ENCODE measurements around the gene EFCAB12. TPM values are rescaled to one million over a fixed set of nuclear protein-coding genes. Genes with fewer than 3 reads are reported as not detected.
"Not testable (repeated sequence)": the region's sequence is repeated elsewhere in the genome, so short reads cannot be mapped to it uniquely, and the experiment has no call there.

EFCAB12 gene
- total RNA-seq, 2 experiments from 2014 or later: 0.56 to 1.4 TPM

- H3K36me3 Mint-ChIP-seq: no peaks in the 10 kb centered on the region
- no peak overlapping the region for H3K4me3 Mint-ChIP-seq
These were observed 15.8 kb downstream of the EFCAB12 start for GRCh38 chr3:129412542-129413198.

GRCh38 chr3:129410971-129411370 lies 17.5 kb downstream of the EFCAB12 start:
- Mint-ChIP-seq H3K27ac (no peak overlapping the region), H3K9me3 (ENCODE audit: low read depth) (no peaks in the 10 kb centered on the region), H3K4me3 (no peak overlapping the region), H3K4me1 (peaks cover 6% of the 10 kb centered on the region), H3K27me3 (peaks cover 5% of the 10 kb centered on the region), H3K36me3 (no peaks in the 10 kb centered on the region)
- DNase-seq: no peak
- CTCF ChIA-PET: interaction anchor here (1.0 kb wide), 2 partner anchors 11 to 441 kb away, joined by 3 read pairs; no protein-coding TSS in a partner anchor
- no peak for ATAC-seq

More at GRCh38 chr3:129412542-129413198, 15.8 kb downstream of the EFCAB12 start:
- H3K4me1 Mint-ChIP-seq: peaks cover 6% of the 10 kb centered on the region
- no peaks in the 10 kb centered on the region for H3K9me3 Mint-ChIP-seq (ENCODE audit: low read depth)
- no peak overlapping the region for H3K27ac Mint-ChIP-seq
- ATAC-seq: no peak
- DNase-seq: no peak
- CTCF ChIA-PET: interaction anchor here (2.0 kb wide), 1 partner anchor 13 kb away, joined by 8 read pairs; no protein-coding TSS in a partner anchor
- H3K27me3 Mint-ChIP-seq: peaks cover 5% of the 10 kb centered on the region

DNA sequence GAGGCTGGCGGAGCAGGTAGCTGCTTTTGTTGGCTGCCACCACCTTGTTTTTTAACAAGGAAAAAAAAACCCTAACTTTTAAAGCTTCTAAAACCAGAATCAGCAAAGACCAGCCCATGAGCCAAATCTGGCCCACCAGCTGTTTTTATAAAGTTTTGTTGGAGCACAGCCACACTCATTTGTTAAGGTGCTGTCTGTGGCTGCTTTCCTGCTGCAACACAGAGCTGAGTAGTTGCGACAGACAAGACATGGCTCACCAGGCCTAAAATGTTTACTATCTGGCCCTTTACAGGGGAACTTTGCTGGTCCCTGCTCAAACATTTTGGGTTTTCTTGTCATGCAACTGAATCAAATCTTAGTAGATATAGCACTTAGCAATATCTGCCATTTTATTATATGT lies 18.9 kb downstream of the EFCAB12 start:
- H3K27ac Mint-ChIP-seq: no peak overlapping the region
- H3K36me3 Mint-ChIP-seq: no peaks in the 10 kb centered on the region
- CTCF ChIA-PET: interaction anchor here (1.2 to 2.2 kb wide), 2 partner anchors 10 to 26 kb away, joined by 3 to 10 read pairs; no protein-coding TSS in a partner anchor
- H3K4me1 Mint-ChIP-seq: peaks cover 6% of the 10 kb centered on the region
- ATAC-seq (no peak), DNase-seq (no peak)
- H3K4me3 Mint-ChIP-seq: no peak overlapping the region
- H3K9me3 Mint-ChIP-seq (ENCODE audit: low read depth): no peaks in the 10 kb centered on the region
- H3K27me3 Mint-ChIP-seq: peaks cover 2% of the 10 kb centered on the region

- Mint-ChIP-seq H3K9me3 (ENCODE audit: low read depth) (no peaks in the 10 kb centered on the region), H3K4me3 (no peak overlapping the region), H3K36me3 (no peaks in the 10 kb centered on the region), H3K27ac (no peak overlapping the region), H3K27me3 (no peaks in the 10 kb centered on the region), H3K4me1 (peaks cover 4% of the 10 kb centered on the region)
- ATAC-seq: no peak
- CTCF ChIA-PET: no interaction called here
- DNase-seq: no peak
These were observed 23.8 kb downstream of the EFCAB12 start for GRCh38 chr3:129404610-129405009.

- no peak overlapping the region for H3K27ac Mint-ChIP-seq
- H3K9me3 Mint-ChIP-seq (ENCODE audit: low read depth): no peaks in the 10 kb centered on the region
- CTCF ChIA-PET: no interaction called here
- ATAC-seq (no peak), DNase-seq (no peak)
- no peak overlapping the region for H3K4me3 Mint-ChIP-seq
- peaks cover 6% of the 10 kb centered on the region for H3K4me1 Mint-ChIP-seq
- H3K27me3 Mint-ChIP-seq: no peaks in the 10 kb centered on the region
- no peaks in the 10 kb centered on the region for H3K36me3 Mint-ChIP-seq
These were observed 24.3 kb downstream of the EFCAB12 start for GRCh38 chr3:129404130-129404529.

GRCh38 chr3:129403450-129403849 lies 25.0 kb downstream of the EFCAB12 start:
- Mint-ChIP-seq H3K27me3 (no peaks in the 10 kb centered on the region), H3K9me3 (ENCODE audit: low read depth) (no peaks in the 10 kb centered on the region), H3K4me3 (no peak overlapping the region), H3K36me3 (no peaks in the 10 kb centered on the region), H3K4me1 (peaks cover 10% of the 10 kb centered on the region), H3K27ac (no peak overlapping the region)
- DNase-seq (no peak), ATAC-seq (no peak)
- CTCF ChIA-PET: interaction anchor here (1.2 kb wide), 1 partner anchor 20 kb away, joined by 3 read pairs; no protein-coding TSS in a partner anchor

GRCh38 chr3:129402616-129403015 lies 25.8 kb downstream of the EFCAB12 start:
- peaks cover 17% of the 10 kb centered on the region for H3K4me1 Mint-ChIP-seq
- CTCF ChIA-PET: interaction anchor here (1.2 kb wide), 1 partner anchor 19 kb away, joined by 3 read pairs; no protein-coding TSS in a partner anchor
- no peak for ATAC-seq

GRCh38 chr3:129402210-129402609 lies 26.2 kb downstream of the EFCAB12 start:
- H3K27ac Mint-ChIP-seq: no peak overlapping the region
- ATAC-seq (no peak), DNase-seq (no peak)
- H3K36me3 Mint-ChIP-seq: peaks cover 3% of the 10 kb centered on the region
- CTCF ChIA-PET: interaction anchor here (1.2 kb wide), 1 partner anchor 19 kb away, joined by 3 read pairs; no protein-coding TSS in a partner anchor
- no peaks in the 10 kb centered on the region for H3K9me3 Mint-ChIP-seq (ENCODE audit: low read depth)
- H3K27me3 Mint-ChIP-seq: no peaks in the 10 kb centered on the region
- H3K4me3 Mint-ChIP-seq: no peak overlapping the region
- H3K4me1 Mint-ChIP-seq: peaks cover 21% of the 10 kb centered on the region

More at GRCh38 chr3:129402616-129403015, 25.8 kb downstream of the EFCAB12 start:
- no peak for DNase-seq
- H3K9me3 Mint-ChIP-seq (ENCODE audit: low read depth): no peaks in the 10 kb centered on the region
- H3K4me3 Mint-ChIP-seq: no peak overlapping the region
- no peak overlapping the region for H3K27ac Mint-ChIP-seq
- peaks cover under 1% of the 10 kb centered on the region for H3K36me3 Mint-ChIP-seq
- H3K27me3 Mint-ChIP-seq: no peaks in the 10 kb centered on the region

DNA sequence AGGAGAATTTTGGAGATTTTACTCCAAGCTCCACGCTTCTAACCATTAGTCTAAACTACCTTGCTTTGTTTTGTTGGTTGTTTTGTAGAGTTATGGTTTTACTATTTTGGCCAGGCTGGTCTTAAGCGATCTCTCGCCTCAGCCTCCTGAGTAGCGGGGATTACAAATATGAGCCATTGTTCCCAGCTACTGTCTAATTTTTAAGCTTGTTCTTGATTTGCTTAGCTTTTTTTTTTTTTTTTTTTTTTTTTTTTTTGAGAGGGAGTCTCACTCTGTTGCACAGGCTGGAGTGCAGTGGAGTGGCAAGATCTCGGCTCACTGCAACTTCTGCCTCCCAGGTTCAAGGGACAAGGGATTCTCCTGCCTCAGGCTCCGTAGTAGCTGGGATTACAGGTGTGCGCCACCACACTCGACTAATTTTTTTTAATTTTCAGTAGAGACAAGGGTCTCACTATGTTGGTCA lies 28.5 kb downstream of the EFCAB12 start:
- DNase-seq (no peak), ATAC-seq (peak; percentile 40)
- peak overlapping the region; percentile 98 for H3K4me3 Mint-ChIP-seq
- no peaks in the 10 kb centered on the region for H3K9me3 Mint-ChIP-seq (ENCODE audit: low read depth)
- CTCF ChIA-PET: interaction anchor here (0.6 to 2.8 kb wide), 18 partner anchors 9 to 782 kb away, joined by 3 to 13 read pairs (median 4); partner anchors contain the start of genes EFCAB12 and IFT122
- H3K36me3 Mint-ChIP-seq: peaks cover 12% of the 10 kb centered on the region
- H3K4me1 Mint-ChIP-seq: peaks cover 37% of the 10 kb centered on the region
- H3K27me3 Mint-ChIP-seq: no peaks in the 10 kb centered on the region
- peak overlapping the region; percentile 97 for H3K27ac Mint-ChIP-seq

- H3K27me3 Mint-ChIP-seq: no peaks in the 10 kb centered on the region
- H3K4me3 Mint-ChIP-seq: peak overlapping the region; percentile 98
- peak; percentile 86 for ATAC-seq
- CTCF ChIA-PET: interaction anchor here (0.6 to 2.8 kb wide), 17 partner anchors 9 to 782 kb away, joined by 3 to 13 read pairs (median 5); partner anchors contain the start of genes EFCAB12 and IFT122
- H3K9me3 Mint-ChIP-seq (ENCODE audit: low read depth): no peaks in the 10 kb centered on the region
- peaks cover 37% of the 10 kb centered on the region for H3K4me1 Mint-ChIP-seq
- DNase-seq: peak; percentile 84
- H3K36me3 Mint-ChIP-seq: peaks cover 12% of the 10 kb centered on the region
- peak overlapping the region; percentile 97 for H3K27ac Mint-ChIP-seq
These were observed 29.1 kb downstream of the EFCAB12 start for GRCh38 chr3:129399145-129399894.

- ATAC-seq: peak; percentile 41
- CTCF ChIA-PET: interaction anchor here (1.2 to 2.8 kb wide), 6 partner anchors 15 to 707 kb away, joined by 3 to 11 read pairs (median 6); partner anchors contain the start of gene EFCAB12
- Mint-ChIP-seq H3K36me3 (peaks cover 14% of the 10 kb centered on the region), H3K27ac (peak overlapping the region; percentile 97), H3K4me3 (peak overlapping the region; percentile 98), H3K27me3 (no peaks in the 10 kb centered on the region), H3K9me3 (ENCODE audit: low read depth) (no peaks in the 10 kb centered on the region), H3K4me1 (peaks cover 37% of the 10 kb centered on the region)
- no peak for DNase-seq
These were observed 29.7 kb downstream of the EFCAB12 start for GRCh38 chr3:129398803-129399144.

GRCh38 chr3:129393760-129394564 lies 34.5 kb downstream of the EFCAB12 start:
- H3K9me3 Mint-ChIP-seq (ENCODE audit: low read depth); H3K27me3 Mint-ChIP-seq; DNase-seq; CTCF ChIA-PET; H3K4me3 Mint-ChIP-seq; ATAC-seq; H3K27ac Mint-ChIP-seq: not testable (repeated sequence)
- H3K4me1 Mint-ChIP-seq: peaks cover 30% of the 10 kb centered on the region
- H3K36me3 Mint-ChIP-seq: peaks cover 37% of the 10 kb centered on the region

GRCh38 chr3:129393271-129393670 lies 35.2 kb downstream of the EFCAB12 start:
- CTCF ChIA-PET: no interaction called here
- peaks cover 38% of the 10 kb centered on the region for H3K36me3 Mint-ChIP-seq
- peaks cover 25% of the 10 kb centered on the region for H3K4me1 Mint-ChIP-seq
- H3K4me3 Mint-ChIP-seq: no peak overlapping the region
- no peaks in the 10 kb centered on the region for H3K9me3 Mint-ChIP-seq (ENCODE audit: low read depth)
- no peak for ATAC-seq
- no peaks in the 10 kb centered on the region for H3K27me3 Mint-ChIP-seq
- no peak overlapping the region for H3K27ac Mint-ChIP-seq
- no peak for DNase-seq

Data from activated CD8-positive, alpha-beta memory T cell treated with anti-CD3 and anti-CD28 coated beads, Interleukin-2, amount 10 ng/mL, durations not matched to agents 7 days and 5 days (primary cell).